Gastrocnemius medialis (tissue), 4 donors: ENCODE results near the gene ITGAE. TPM values are rescaled to one million over a fixed set of nuclear protein-coding genes. Genes with fewer than 3 reads are reported as not detected.

ENCODE experiments used
- ATAC-seq, 2 donors: fragments of 150-250 bp; one replicate each; pipeline ENCODE4 v1.9.1; 2016
- DNase-seq, 2 donors: peaks; one replicate each; pipeline ENCODE4 v3.0.0-alpha.2; 2019
- H3K27ac ChIP-seq, 4 donors: fragments of 200-600 bp; sonication (generic); 1 replicate in 1 of 4; 2 replicates in 3 of 4; pipeline ENCODE4 v1.5.1; 2016 to 2018; ENCODE audit warnings: mild to moderate bottlenecking in 2 of 4, moderate library complexity in 1 of 4
- H3K27me3 ChIP-seq, 3 donors: fragments of 200-600 bp; sonication (generic) in 2 of 3; 1 replicate in 1 of 3; 2 replicates in 2 of 3; pipeline versions ENCODE4 v1.5.1 to v1.6.0; 2016 to 2019; ENCODE audit warnings: mild to moderate bottlenecking in 1 of 3, moderate library complexity in 1 of 3
- H3K36me3 ChIP-seq, 2 donors: fragments of 200-600 bp; sonication (generic) in 1 of 2; one replicate each; pipeline ENCODE4 v1.5.1; 2017 to 2018
- H3K4me1 ChIP-seq, 2 donors: fragments of 200-600 bp; sonication (generic) in 1 of 2; one replicate each; pipeline ENCODE4 v1.5.1; 2016 to 2017; ENCODE audit warnings: mild to moderate bottlenecking in 2 of 2
- H3K4me3 ChIP-seq, 4 donors: fragments of 200-600 bp; sonication (generic) in 3 of 4; 1 replicate in 1 of 4; 2 replicates in 3 of 4; pipeline ENCODE4 v1.5.1; 2016 to 2019; ENCODE audit warnings: mild to moderate bottlenecking in 2 of 4
- H3K9me3 ChIP-seq, 3 donors: fragments of 200-600 bp; sonication (generic) in 2 of 3; 1 replicate in 1 of 3; 2 replicates in 2 of 3; pipeline ENCODE4 v1.5.1; 2016 to 2019
- CTCF ChIP-seq, 5 experiments: fragments of 450-650 bp in 3 of 5; fragments of 200-600 bp in 2 of 5; sonication (generic) in 2 of 5; IDR thresholded peaks in 4 of 5; conservative IDR thresholded peaks in 1 of 5; 1 replicate in 4 of 5; 2 replicates in 1 of 5; pipeline ENCODE4 v1.5.1; 2016 to 2019; ENCODE audit warnings: antibody characterized with exemption in 5 of 5, mild to moderate bottlenecking in 3 of 5, moderate library complexity in 3 of 5
- POLR2A ChIP-seq, 2 donors: fragments of 450-650 bp; IDR thresholded peaks; one replicate each; pipeline ENCODE4 v1.6.1; 2017; ENCODE audit warnings: antibody characterized with exemption in 2 of 2, mild to moderate bottlenecking in 2 of 2, moderate library complexity in 2 of 2
- in situ Hi-C, 4 donors: fragments of 200-750 bp; cut with MboI; loops; one replicate each; pipeline versions ENCODE4 v1.15.0 to v1.8.0; 2017; ENCODE audit warnings: low sequenced_read_pairs in 4 of 4
- intact Hi-C: fragments of 100-400 bp; cut with DNase I; formaldehyde crosslinking; loops from one replicate; pipeline ENCODE4 v1.15.1; 2023; ENCODE audit warnings: low total_unique reads
- total RNA-seq, 4 donors: library from RNA; depleted of rRNA; stranded (reverse); fragments of >200 nt; gene quantifications; one replicate each; pipeline versions ENCODE4 v1.1.0 to v1.2.3, GENCODE V29; 2016

The ITGAE gene
- total RNA-seq, 4 donors from 2014 or later, result 10.8 to 25.0 (median 23.5) TPM

GRCh38 chr17:3815925-3816324 is 14.9 kb upstream of the ITGAE start:
- Histone ChIP-seq H3K27me3 (no peaks in the 10 kb centered on the region), H3K4me3 (no peak overlapping the region), H3K27ac (peak overlapping the region in 3 of 4 donors; percentile 77 to 83 (median 79)), H3K4me1 (peaks cover 15 to 17% of the 10 kb centered on the region in 2 donors), H3K9me3 (no peaks in the 10 kb centered on the region), H3K36me3 (peaks cover 0 to 77% of the 10 kb centered on the region in 2 donors)
- DNase-seq, result no peak
- TF ChIP-seq POLR2A (IDR thresholded peaks at IDR 0.05) (no peak), CTCF (IDR thresholded peaks at IDR 0.05 in 4 of 5, conservative IDR thresholded peaks at IDR 0.05 in 1 of 5) (peak in 1 of 5 experiments; percentile 15)
- in situ Hi-C loops (loop anchor here in 1 of 4 donors (10.0 kb wide), 1 partner anchor 81 kb away; no protein-coding TSS in a partner anchor), intact Hi-C loops (no loop called here)
- ATAC-seq, result no peak

GRCh38 chr17:3815122-3815521 is 14.1 kb upstream of the ITGAE start:
- Histone ChIP-seq H3K27ac (peak overlapping the region; percentile 74 to 83 (median 78)), H3K4me3 (no peak overlapping the region), H3K9me3 (no peaks in the 10 kb centered on the region), H3K36me3 (peaks cover 0 to 75% of the 10 kb centered on the region in 2 donors), H3K4me1 (peaks cover 15 to 17% of the 10 kb centered on the region in 2 donors), H3K27me3 (no peaks in the 10 kb centered on the region)
- DNase-seq (peak; percentile 44 to 75), ATAC-seq (peak; percentile 99 to 100)
- intact Hi-C loops (no loop called here), in situ Hi-C loops (loop anchor here in 1 of 4 donors (10.0 kb wide), 1 partner anchor 80 kb away; no protein-coding TSS in a partner anchor)
- TF ChIP-seq POLR2A (IDR thresholded peaks at IDR 0.05) (no peak), CTCF (IDR thresholded peaks at IDR 0.05 in 4 of 5, conservative IDR thresholded peaks at IDR 0.05 in 1 of 5) (no peak)

GRCh38 chr17:3814361-3814760 is 13.4 kb upstream of the ITGAE start:
- Histone ChIP-seq H3K4me3 (no peak overlapping the region), H3K36me3 (peaks cover 0 to 67% of the 10 kb centered on the region in 2 donors), H3K4me1 (peaks cover 15 to 17% of the 10 kb centered on the region in 2 donors), H3K9me3 (no peaks in the 10 kb centered on the region), H3K27ac (peak overlapping the region; percentile 74 to 83 (median 78)), H3K27me3 (no peaks in the 10 kb centered on the region)
- in situ Hi-C loops, result loop anchor here in 1 of 4 donors (10.0 kb wide), 1 partner anchor 80 kb away; no protein-coding TSS in a partner anchor
- ATAC-seq, result no peak
- TF ChIP-seq POLR2A (IDR thresholded peaks at IDR 0.05), result no peak
- TF ChIP-seq CTCF (IDR thresholded peaks at IDR 0.05 in 4 of 5, conservative IDR thresholded peaks at IDR 0.05 in 1 of 5), result no peak
- no peak for DNase-seq
- intact Hi-C loops, result no loop called here

- intact Hi-C loops (no loop called here), in situ Hi-C loops (loop anchor here in 1 of 4 donors (10.0 kb wide), 1 partner anchor 78 kb away; no protein-coding TSS in a partner anchor)
- no peak overlapping the region for H3K4me3 ChIP-seq
- DNase-seq (no peak), ATAC-seq (no peak)
- TF ChIP-seq POLR2A (IDR thresholded peaks at IDR 0.05) (no peak), CTCF (IDR thresholded peaks at IDR 0.05 in 4 of 5, conservative IDR thresholded peaks at IDR 0.05 in 1 of 5) (no peak)
- H3K27me3 ChIP-seq, result no peaks in the 10 kb centered on the region
- H3K9me3 ChIP-seq, result no peaks in the 10 kb centered on the region
- peaks cover 0 to 56% of the 10 kb centered on the region in 2 donors for H3K36me3 ChIP-seq
- peaks cover 15 to 17% of the 10 kb centered on the region in 2 donors for H3K4me1 ChIP-seq
- no peak overlapping the region for H3K27ac ChIP-seq
Measured at GRCh38 chr17:3813171-3813570, 12.2 kb upstream of the ITGAE start.
